HG02938 (cell line): ENCODE measurements around the gene DISP3.
"Not testable (repeated sequence)": the region's sequence is repeated elsewhere in the genome, so short reads cannot be mapped to it uniquely, and the experiment has no call there.

Experiments used
- ATAC-seq: cut with Tn5 transposase; IDR thresholded peaks from one replicate; pipeline ENCODE4 v1.9.1; 2021; ENCODE audit warnings: mild to moderate bottlenecking, moderate library complexity; ENCODE audit not compliant: unreplicated experiment

DISP3 gene

GRCh38 chr1:11569551-11569950 lies 90.6 kb downstream of the DISP3 start:
- ATAC-seq = no peak

GRCh38 chr1:11569954-11570353 lies 91.0 kb downstream of the DISP3 start:
- ATAC-seq = no peak

DNA sequence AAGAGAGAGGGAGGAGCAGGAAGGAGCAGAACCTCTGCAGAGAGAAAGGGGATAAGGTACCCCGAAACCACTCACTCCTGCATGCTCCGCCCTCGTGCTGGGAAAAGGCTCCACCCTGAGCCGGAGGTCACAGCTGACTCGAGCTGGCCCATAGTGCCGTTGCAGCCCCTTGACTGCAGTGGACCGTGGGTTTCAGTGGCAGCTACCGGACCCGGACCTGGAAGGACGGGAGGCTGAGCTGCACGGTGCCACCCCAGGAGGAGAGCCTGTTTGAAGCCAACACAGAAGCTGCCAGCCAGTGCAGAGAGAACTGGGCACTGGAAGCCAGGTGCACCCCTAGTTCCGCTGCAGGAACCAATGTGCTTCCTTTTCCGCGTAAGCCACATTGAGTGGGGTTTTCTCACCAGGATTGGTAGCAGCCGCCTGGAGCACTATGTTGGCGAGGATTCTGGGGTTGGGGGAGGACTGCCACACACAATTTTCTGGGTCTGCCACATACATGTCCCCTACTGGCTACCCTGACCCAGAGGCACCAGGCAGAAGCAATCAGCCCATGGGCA lies 91.9 kb downstream of the DISP3 start:
- no peak for ATAC-seq

- ATAC-seq = no peak
Measured at GRCh38 chr1:11571906-11572616, 93.1 kb downstream of the DISP3 start.

DNA sequence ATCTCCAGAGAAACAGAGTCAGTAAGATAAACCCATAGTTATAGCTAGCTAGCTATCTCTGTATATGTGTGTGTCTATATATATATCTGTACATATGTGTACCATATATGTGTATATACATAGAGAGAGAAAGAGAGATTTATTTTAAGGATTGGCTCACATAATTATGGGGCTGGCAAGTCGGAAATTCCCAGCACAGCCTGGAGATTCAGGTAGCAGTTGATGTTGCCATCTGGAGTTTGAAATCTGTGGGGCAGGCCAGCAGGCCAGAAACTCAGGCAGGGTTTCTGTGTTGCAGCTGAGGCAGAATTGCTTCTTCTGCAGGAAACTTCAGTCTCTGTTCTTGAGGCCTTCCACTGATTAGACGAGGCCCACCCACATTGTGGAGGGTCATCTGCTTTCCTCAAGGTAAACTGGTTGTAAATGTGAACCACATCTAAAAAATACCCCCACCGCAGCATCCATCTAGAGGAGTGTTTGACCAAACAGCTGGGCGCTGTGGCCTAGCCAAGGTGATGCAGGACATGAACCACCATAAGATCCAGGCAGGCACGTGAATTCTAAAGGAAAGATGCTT lies 94.2 kb downstream of the DISP3 start:
- no peak for ATAC-seq

DNA sequence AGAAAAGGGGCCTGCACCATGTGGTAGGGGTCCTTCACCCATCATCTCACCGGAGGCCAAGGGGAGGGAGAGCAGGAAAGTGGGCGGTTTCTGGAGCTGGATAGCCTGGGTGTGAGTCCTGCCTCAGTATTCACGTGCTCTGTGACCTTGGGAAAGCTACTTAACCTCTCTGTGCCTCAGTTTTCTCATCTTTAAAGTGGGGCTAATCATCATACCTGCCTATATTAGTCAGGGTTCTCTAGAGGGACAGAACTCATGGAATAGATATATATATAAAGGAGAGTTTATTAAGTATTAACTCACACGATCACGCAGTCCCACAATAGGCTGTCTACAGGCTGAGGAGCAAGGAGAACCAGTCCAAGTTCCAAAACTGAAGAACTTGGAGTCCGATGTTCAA lies 96.6 kb downstream of the DISP3 start:
- no peak for ATAC-seq

- no peak for ATAC-seq
Measured at GRCh38 chr1:11576109-11576875, 97.3 kb downstream of the DISP3 start.

DNA sequence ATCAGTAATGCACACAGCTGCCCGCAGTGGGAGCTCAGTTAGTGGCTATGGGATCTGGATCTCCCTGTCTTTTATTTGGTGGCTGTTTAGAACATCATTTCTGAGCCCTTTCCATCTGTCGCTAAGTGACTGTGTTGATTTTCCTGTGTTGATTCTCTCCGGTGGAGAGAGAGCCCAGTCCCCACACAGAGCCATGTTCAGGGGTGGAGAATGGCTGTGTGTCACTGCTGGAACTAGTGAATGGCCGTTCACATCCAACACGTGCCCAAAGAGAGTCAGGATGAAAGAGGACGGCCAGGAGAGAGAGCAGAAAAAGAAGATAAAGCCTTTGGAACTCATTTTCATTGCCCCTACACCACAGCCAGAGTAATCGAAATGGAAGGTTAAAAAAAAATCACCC lies 99.0 kb downstream of the DISP3 start:
- no peak for ATAC-seq

- ATAC-seq = no peak
Measured at GRCh38 chr1:11579506-11579905, 100.6 kb downstream of the DISP3 start.

DNA sequence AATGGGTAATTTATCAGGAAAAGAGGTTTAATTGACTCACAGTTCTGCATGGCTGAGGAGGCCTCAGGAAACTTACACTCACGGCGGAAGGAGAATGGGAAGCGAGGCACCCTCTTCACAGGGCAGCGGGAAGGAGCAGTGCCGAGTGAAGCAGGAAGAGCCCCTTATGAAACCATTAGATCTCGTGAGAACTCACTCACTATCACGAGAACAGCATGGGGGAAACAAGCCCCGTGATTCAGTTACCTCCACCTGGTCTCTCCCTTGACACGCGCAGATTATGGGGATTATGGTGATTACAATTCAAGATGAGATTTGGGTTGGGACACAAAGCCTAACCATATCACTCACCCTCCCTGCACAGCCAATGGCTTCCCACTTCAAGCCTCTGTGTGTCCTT lies 101.1 kb downstream of the DISP3 start:
- not testable (repeated sequence) for ATAC-seq

GRCh38 chr1:11581445-11581991 lies 102.6 kb downstream of the DISP3 start:
- ATAC-seq = no peak

- ATAC-seq = no peak
Measured at GRCh38 chr1:11585389-11585788, 106.4 kb downstream of the DISP3 start.
